ENCODE measurements around the gene WFDC9.

DNA sequence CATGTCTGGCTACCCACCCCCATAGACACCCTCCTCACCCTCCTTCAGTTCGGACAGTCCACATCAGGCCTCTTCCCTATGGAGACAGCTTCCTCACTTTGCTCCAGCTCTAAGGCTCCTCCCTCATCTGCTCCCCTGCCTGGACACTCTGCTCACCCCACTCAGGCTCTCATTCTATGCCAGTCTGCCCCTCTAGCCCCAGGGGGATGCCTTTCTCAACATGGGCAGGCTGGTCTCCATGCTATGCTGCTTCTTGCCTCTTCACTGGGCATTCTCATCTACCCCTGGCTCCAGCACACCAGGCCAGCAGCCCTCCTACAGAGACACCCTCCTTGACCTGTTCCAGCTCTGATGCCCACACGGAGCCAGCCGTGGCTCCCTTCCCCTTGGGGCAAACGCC lies 51.9 kb downstream of the WFDC9 start, which contains the start of gene WFDC8:
- TF ChIP-seq POLR2A (IDR thresholded peaks at IDR 0.05): no peak
- TF ChIP-seq, protein P1, sequence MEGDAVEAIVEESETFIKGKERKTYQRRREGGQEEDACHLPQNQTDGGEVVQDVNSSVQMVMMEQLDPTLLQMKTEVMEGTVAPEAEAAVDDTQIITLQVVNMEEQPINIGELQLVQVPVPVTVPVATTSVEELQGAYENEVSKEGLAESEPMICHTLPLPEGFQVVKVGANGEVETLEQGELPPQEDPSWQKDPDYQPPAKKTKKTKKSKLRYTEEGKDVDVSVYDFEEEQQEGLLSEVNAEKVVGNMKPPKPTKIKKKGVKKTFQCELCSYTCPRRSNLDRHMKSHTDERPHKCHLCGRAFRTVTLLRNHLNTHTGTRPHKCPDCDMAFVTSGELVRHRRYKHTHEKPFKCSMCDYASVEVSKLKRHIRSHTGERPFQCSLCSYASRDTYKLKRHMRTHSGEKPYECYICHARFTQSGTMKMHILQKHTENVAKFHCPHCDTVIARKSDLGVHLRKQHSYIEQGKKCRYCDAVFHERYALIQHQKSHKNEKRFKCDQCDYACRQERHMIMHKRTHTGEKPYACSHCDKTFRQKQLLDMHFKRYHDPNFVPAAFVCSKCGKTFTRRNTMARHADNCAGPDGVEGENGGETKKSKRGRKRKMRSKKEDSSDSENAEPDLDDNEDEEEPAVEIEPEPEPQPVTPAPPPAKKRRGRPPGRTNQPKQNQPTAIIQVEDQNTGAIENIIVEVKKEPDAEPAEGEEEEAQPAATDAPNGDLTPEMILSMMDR (IDR thresholded peaks at IDR 0.05): no peak
